Lower lobe of right lung (tissue), 2 donors: ENCODE results near the gene ANKRD24. TPM values are rescaled to one million over a fixed set of nuclear protein-coding genes. Genes with fewer than 3 reads are reported as not detected.
"Not testable (repeated sequence)": the region's sequence is repeated elsewhere in the genome, so short reads cannot be mapped to it uniquely, and the experiment has no call there.

ENCODE experiments used
- ATAC-seq, 2 donors: fragments of 200-7000 bp; cut with Tn5 transposase; one replicate each; pipeline ENCODE4 v1.9.1; 2020 to 2022; ENCODE audit warnings: mild to moderate bottlenecking in 2 of 2, moderate library complexity in 2 of 2
- DNase-seq: peaks from one replicate; pipeline ENCODE4 v3.0.0-alpha.2; 2020
- H3K27ac ChIP-seq: fragments of 200-600 bp; one replicate; pipeline ENCODE4 v1.8.0; 2022
- H3K27me3 ChIP-seq: fragments of 200-600 bp; one replicate; pipeline ENCODE4 v1.8.0; 2022; ENCODE audit warnings: low read depth
- H3K36me3 ChIP-seq: fragments of 200-600 bp; one replicate; pipeline ENCODE4 v1.8.0; 2022; ENCODE audit warnings: mild to moderate bottlenecking
- H3K4me1 ChIP-seq: fragments of 200-600 bp; one replicate; pipeline ENCODE4 v1.8.0; 2022
- H3K4me3 ChIP-seq: fragments of 200-600 bp; one replicate; pipeline ENCODE4 v1.8.0; 2022; ENCODE audit warnings: mild to moderate bottlenecking
- H3K9me3 ChIP-seq: fragments of 200-600 bp; one replicate; pipeline ENCODE4 v1.8.0; 2022
- CTCF ChIP-seq: fragments of 200-600 bp; IDR thresholded peaks from one replicate; pipeline ENCODE4 v1.8.0; 2022; ENCODE audit warnings: antibody characterized with exemption, mild to moderate bottlenecking
- intact Hi-C: fragments of 100-400 bp; cut with DNase I; formaldehyde crosslinking; loops from one replicate; pipeline ENCODE4 v1.11.0; 2022
- total RNA-seq: library from RNA; stranded (reverse); fragmentation: NEBNext Ultra II Directional; extraction: Animal tissue kit (Norgen Biotek cat#: 25700); gene quantifications from one replicate; pipeline ENCODE4 v1.2.1, GENCODE V29; 2021
- donor health status: DM: no; HTN: yes; CAD: no; lungs with severe emphysema.

ANKRD24 gene
- total RNA-seq, 1 donor from 2014 or later = 1.9 TPM

DNA sequence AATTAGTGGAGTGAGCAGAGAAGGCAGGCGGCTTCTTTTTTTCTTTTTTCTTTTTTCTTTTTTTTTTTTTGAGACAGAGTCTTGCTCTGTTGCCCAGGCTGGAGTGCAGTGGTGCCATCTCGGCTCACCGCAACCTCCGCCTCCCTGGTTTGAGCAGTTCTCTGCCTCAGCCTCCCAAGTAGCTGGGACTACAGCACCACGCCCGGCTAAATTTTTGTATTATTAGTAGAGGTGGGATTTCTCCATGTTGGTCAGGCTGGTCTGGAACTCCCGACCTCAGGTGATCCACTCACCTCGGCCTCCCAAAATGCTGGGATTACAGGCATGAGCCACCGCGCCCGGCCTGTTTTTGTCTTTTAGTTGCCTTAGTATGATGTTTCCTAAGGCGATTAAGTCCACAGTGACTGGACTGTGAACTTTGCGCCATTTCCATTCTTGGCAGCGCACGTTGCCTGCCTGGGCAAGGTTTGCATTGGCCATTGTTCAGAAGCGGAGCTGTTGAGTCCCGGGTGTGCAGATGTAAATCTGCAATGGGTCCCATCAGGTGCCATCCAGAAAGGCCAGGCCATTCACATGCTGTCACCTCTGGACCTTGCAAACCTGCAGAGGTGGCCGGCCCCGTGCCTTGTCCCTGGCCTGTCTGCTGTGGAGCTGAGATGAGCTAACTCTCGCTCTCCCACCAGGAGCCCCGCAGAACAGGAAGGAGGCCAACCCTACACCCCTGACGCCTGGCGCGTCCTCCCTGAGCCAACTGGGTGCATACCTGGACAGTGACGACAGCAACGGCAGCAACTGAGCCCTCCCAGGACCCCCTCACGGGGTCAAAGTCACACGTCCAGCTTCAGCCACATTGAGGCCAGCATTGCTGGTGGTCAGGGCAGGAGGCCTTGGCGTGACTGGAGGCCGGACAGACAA is 85.7 kb downstream of the ANKRD24 start:
- Histone ChIP-seq H3K27ac (no peak overlapping the region), H3K36me3 (peaks cover 80% of the 10 kb centered on the region)
- ATAC-seq = no peak

DNA sequence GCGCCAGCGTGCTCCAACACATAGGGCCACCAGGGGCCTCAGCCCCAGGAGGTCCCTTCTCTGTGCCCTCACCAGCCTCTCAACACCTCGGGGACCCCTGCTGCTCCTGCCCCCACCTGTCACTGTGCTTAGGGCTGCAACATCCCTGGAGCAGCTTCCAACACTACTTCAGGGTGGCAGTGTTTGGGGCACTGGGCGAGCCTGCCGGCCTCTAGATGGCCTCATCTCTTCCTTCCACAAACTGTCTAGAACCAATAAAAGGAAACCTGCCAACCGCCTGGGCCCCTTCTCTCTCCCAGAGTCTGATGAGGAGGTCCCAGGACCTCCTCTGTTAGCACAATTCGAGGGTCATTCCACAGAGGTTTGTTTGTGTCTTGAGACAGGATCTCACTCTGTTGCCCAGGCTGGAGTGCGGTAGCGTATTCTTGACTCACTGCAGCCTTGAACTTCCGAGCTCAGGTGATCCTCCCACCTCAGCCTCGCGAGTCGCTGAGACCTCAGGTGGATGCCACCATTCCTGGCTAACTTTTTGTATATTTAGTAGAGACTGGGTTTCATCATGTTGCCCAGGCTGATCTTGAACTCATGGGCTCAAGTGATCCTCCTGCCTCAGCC is 86.4 kb downstream of the ANKRD24 start:
- ATAC-seq = no peak
- Histone ChIP-seq H3K36me3 (peaks cover 72% of the 10 kb centered on the region), H3K27me3 (no peaks in the 10 kb centered on the region), H3K4me3 (no peak overlapping the region), H3K4me1 (no peaks in the 10 kb centered on the region), H3K9me3 (no peaks in the 10 kb centered on the region), H3K27ac (no peak overlapping the region)
- intact Hi-C loops = no loop called here
- DNase-seq = no peak
- TF ChIP-seq CTCF = no peak

More for the DNA sequence above, 85.7 kb downstream of the ANKRD24 start:
- H3K4me1 ChIP-seq = no peaks in the 10 kb centered on the region
- no peak for DNase-seq
- intact Hi-C loops = no loop called here
- H3K9me3 ChIP-seq = no peaks in the 10 kb centered on the region
- peak; percentile 18 for TF ChIP-seq CTCF
- H3K27me3 ChIP-seq = no peaks in the 10 kb centered on the region
- no peak overlapping the region for H3K4me3 ChIP-seq

DNA sequence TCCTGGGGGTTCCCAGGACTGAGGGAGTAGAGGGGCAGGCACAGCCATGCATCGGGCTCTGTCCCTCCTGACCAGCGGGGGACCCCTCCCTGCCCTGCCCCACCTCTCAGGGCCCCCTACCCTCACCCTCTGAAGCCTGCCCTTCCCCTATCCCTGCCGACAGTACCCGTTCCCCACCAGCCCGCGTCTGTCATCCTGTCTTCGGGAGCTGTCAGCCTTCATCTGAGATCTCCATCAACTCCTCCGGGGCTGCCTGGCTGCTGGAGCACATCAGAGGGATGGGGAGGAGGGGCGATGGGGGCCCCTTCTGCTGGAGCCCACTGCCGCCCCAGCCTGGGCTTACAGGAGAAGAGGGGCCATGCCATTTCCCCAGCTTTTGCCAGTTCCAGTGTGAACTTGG is 90.4 kb downstream of the ANKRD24 start:
- no peak for ATAC-seq
- intact Hi-C loops = no loop called here
- Histone ChIP-seq H3K27ac (no peak overlapping the region), H3K36me3 (peaks cover 35% of the 10 kb centered on the region), H3K4me1 (no peaks in the 10 kb centered on the region), H3K27me3 (peaks cover 8% of the 10 kb centered on the region), H3K9me3 (no peaks in the 10 kb centered on the region), H3K4me3 (no peak overlapping the region)
- DNase-seq = no peak
- TF ChIP-seq CTCF = no peak

DNA sequence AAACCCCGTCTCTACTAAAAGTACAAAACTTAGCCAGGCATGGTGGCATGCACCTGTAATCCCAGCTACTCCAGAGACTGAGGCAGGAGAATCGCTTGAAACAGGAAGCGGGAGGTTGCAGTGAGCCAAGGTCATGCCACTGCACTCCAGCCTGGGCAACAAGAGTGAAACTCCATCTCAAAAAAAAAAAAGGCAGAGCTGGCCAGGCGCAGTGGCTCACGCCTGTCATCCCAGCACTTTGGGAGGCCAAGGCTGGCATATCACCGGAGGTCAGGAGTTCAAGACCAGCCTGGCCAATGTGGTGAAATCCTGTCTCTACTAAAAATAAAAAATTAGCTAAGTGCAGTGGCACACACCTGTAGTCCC is 91.8 kb downstream of the ANKRD24 start:
- H3K9me3 ChIP-seq, DNase-seq, intact Hi-C loops, ATAC-seq, H3K4me3 ChIP-seq, H3K27ac ChIP-seq, H3K4me1 ChIP-seq: not testable (repeated sequence)
- peaks cover 21% of the 10 kb centered on the region for H3K36me3 ChIP-seq
- H3K27me3 ChIP-seq = peaks cover 15% of the 10 kb centered on the region

Other genes starting within 250 kb of the ANKRD24 start
- not detected for gene NMRK2, start 249.6 kb upstream of the ANKRD24 start, total RNA-seq
- gene DAPK3, start 211.6 kb upstream of the ANKRD24 start, total RNA-seq = 50.5 TPM
- 1,984 TPM for gene EEF2, start 197.2 kb upstream of the ANKRD24 start, total RNA-seq
- gene PIAS4, start 175.0 kb upstream of the ANKRD24 start, total RNA-seq = 27.6 TPM
- 51.9 TPM for gene ZBTB7A, start 115.8 kb upstream of the ANKRD24 start, total RNA-seq
- gene MAP2K2, start 58.6 kb upstream of the ANKRD24 start, total RNA-seq = 125 TPM
- gene CREB3L3, start 29.1 kb upstream of the ANKRD24 start, total RNA-seq = not detected
- gene SIRT6, start 126 bp upstream of the ANKRD24 start, total RNA-seq = 18.1 TPM
- gene EBI3, start 46.8 kb downstream of the ANKRD24 start, total RNA-seq = 1.7 TPM
- gene YJU2, start 64.4 kb downstream of the ANKRD24 start, total RNA-seq = 16.7 TPM
- gene SHD, start 96.6 kb downstream of the ANKRD24 start, total RNA-seq = not detected
- gene TMIGD2, start 119.7 kb downstream of the ANKRD24 start, total RNA-seq = 1.7 TPM
- 0.62 TPM for gene FSD1, start 121.9 kb downstream of the ANKRD24 start, total RNA-seq
- gene STAP2, start 156.1 kb downstream of the ANKRD24 start, total RNA-seq = 11.8 TPM
- gene MPND, start 160.9 kb downstream of the ANKRD24 start, total RNA-seq = 41.2 TPM
- gene SH3GL1, start 217.9 kb downstream of the ANKRD24 start, total RNA-seq = 44.3 TPM
- gene CHAF1A, start 220.0 kb downstream of the ANKRD24 start, total RNA-seq = 7.2 TPM